Measurements from ENCODE around the gene ARHGAP26.

The ARHGAP26 gene

DNA sequence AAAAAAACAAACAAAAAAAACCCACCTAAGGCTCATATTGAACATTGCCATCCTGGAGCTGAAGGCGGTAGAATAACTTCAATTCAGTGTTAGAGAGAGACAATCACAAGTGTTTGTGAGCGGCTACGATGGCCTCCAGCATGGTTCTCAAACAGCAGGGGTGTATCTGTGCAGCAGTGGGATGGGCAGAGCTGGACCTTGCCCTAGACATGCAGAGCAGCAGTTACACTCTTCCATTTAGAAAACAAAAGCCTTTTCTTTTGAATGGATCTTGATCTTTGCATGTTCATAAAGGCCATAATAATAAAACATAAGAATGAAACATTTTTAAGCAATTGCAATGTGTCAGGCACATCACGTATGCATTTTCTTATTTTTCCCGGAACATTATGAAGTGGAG lies 50.3 kb downstream of the ARHGAP26 start:
- in situ Hi-C loops (cut with MboI; ENCODE audit: low pct_unique_long_range_greater_than_20kb, low sequenced_read_pairs, unreplicated experiment), result no loop called here
- TF ChIP-seq CTCF (IDR thresholded peaks at IDR 0.05; ENCODE audit: extremely low read depth, insufficient read depth, missing control alignments), result no peak
- DNase-seq (ENCODE audit: low spot score), result no peak

GRCh38 chr5:142821034-142821732 lies 51.0 kb downstream of the ARHGAP26 start:
- DNase-seq (ENCODE audit: low spot score), result no peak
- in situ Hi-C loops (cut with MboI; ENCODE audit: low pct_unique_long_range_greater_than_20kb, low sequenced_read_pairs, unreplicated experiment), result no loop called here
- no peak for TF ChIP-seq CTCF (IDR thresholded peaks at IDR 0.05; ENCODE audit: extremely low read depth, insufficient read depth, missing control alignments)

DNA sequence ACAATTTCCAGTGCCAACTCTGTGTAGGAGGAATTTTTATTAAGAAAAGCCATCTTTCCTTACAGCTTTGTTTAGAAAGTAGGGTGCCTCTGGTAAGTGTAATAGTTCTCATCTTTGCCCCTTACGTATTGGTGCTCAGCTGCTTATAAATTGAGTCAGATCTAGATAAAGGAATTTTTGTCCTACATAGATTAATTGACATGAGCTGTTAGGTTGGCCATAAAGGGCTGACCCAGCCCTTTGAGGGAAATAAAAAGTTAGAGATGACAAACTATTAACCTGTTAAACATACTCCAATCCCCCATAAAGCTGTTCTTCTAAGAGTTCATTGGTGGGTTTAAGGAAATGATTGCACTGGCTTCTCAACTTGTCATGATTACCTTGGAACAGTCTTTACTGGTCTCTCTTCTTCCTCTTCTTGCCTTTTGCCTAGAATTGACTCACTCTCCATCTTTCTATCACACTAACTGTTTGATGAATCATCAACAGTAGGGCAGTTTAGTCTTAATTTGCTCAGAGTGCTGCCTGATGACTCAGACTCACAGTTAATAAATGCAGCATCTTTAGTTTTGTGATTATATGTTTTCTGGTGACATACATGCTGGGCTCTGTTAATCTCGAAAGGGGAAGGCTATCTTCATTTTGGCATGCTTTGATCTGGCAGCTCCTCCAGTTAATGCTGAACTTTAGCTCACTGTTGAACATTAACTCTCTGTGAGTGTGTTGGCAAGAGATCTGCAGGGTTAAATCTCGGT lies 51.7 kb downstream of the ARHGAP26 start:
- in situ Hi-C loops (cut with MboI; ENCODE audit: low pct_unique_long_range_greater_than_20kb, low sequenced_read_pairs, unreplicated experiment), result no loop called here
- TF ChIP-seq CTCF (IDR thresholded peaks at IDR 0.05; ENCODE audit: extremely low read depth, insufficient read depth, missing control alignments), result no peak
- DNase-seq (ENCODE audit: low spot score), result no peak

- DNase-seq (ENCODE audit: low spot score), result no peak
- TF ChIP-seq CTCF (IDR thresholded peaks at IDR 0.05; ENCODE audit: extremely low read depth, insufficient read depth, missing control alignments), result no peak
- in situ Hi-C loops (cut with MboI; ENCODE audit: low pct_unique_long_range_greater_than_20kb, low sequenced_read_pairs, unreplicated experiment), result no loop called here
Measured at GRCh38 chr5:142823126-142823525, 52.9 kb downstream of the ARHGAP26 start.

- no peak for DNase-seq (ENCODE audit: low spot score)
- TF ChIP-seq CTCF (IDR thresholded peaks at IDR 0.05; ENCODE audit: extremely low read depth, insufficient read depth, missing control alignments), result no peak
- in situ Hi-C loops (cut with MboI; ENCODE audit: low pct_unique_long_range_greater_than_20kb, low sequenced_read_pairs, unreplicated experiment), result no loop called here
Measured at GRCh38 chr5:142823806-142824205, 53.6 kb downstream of the ARHGAP26 start.

DNA sequence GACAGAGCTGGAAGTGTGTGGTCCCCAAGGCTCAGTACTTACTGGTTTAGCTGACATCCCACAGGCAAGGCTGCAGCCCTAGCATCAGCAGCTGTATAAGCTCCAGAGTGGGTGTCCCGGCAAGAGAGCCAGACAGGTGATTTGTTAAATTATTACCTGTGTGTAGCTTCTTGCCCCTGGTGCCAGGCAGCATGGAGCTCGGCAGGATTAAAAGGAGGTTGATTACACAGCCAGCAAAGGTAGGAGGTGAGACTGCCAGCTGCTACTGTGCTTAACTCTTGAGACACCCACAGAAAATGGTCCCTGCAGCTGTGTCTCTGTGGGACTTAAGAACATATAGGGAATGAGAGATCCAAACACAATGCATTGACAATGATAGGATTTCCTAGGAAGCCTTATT lies 54.2 kb downstream of the ARHGAP26 start:
- TF ChIP-seq CTCF (IDR thresholded peaks at IDR 0.05; ENCODE audit: extremely low read depth, insufficient read depth, missing control alignments), result no peak
- in situ Hi-C loops (cut with MboI; ENCODE audit: low pct_unique_long_range_greater_than_20kb, low sequenced_read_pairs, unreplicated experiment), result no loop called here
- DNase-seq (ENCODE audit: low spot score), result no peak
